GM18951 (cell line): Measurements from ENCODE around the gene CACNA1S.

Experiments used
- POLR2A ChIP-seq: IDR thresholded peaks from 4 replicates; pipeline ENCODE4 v1.6.1; 2011; ENCODE audit warnings: mild to moderate bottlenecking; ENCODE audit not compliant: insufficient read length, insufficient read depth; ENCODE audit errors: extremely low read depth
- in situ Hi-C: fragments of 300-500 bp; cut with MboI; formaldehyde crosslinking; loops from one replicate; pipeline ENCODE4 v1.12.0; 2022; ENCODE audit warnings: low sequenced_read_pairs, mixed read lengths, inconsistent platforms; ENCODE audit not compliant: unreplicated experiment

The CACNA1S gene

GRCh38 chr1:201144701-201145100 is 32.5 kb upstream of the CACNA1S start:
- TF ChIP-seq POLR2A, result no peak
- in situ Hi-C loops, result no loop called here

GRCh38 chr1:201143726-201144635 is 31.8 kb upstream of the CACNA1S start:
- in situ Hi-C loops, result no loop called here
- no peak for TF ChIP-seq POLR2A

GRCh38 chr1:201142849-201143725 is 30.9 kb upstream of the CACNA1S start:
- TF ChIP-seq POLR2A, result no peak
- in situ Hi-C loops, result no loop called here

- TF ChIP-seq POLR2A, result no peak
- in situ Hi-C loops, result no loop called here
These were observed 30.0 kb upstream of the CACNA1S start for GRCh38 chr1:201142011-201142848.

GRCh38 chr1:201141418-201141817 is 29.2 kb upstream of the CACNA1S start:
- TF ChIP-seq POLR2A, result no peak

GRCh38 chr1:201140941-201141260 is 28.7 kb upstream of the CACNA1S start:
- in situ Hi-C loops, result no loop called here
- no peak for TF ChIP-seq POLR2A

More at GRCh38 chr1:201141418-201141817, 29.2 kb upstream of the CACNA1S start:
- in situ Hi-C loops, result no loop called here

- in situ Hi-C loops, result no loop called here
- TF ChIP-seq POLR2A, result no peak
These were observed 28.2 kb upstream of the CACNA1S start for GRCh38 chr1:201140235-201140940.

- in situ Hi-C loops, result no loop called here
- TF ChIP-seq POLR2A, result no peak
These were observed 27.5 kb upstream of the CACNA1S start for GRCh38 chr1:201139756-201140155.

GRCh38 chr1:201139306-201139705 is 27.1 kb upstream of the CACNA1S start:
- TF ChIP-seq POLR2A, result no peak
- in situ Hi-C loops, result no loop called here

- in situ Hi-C loops, result no loop called here
- no peak for TF ChIP-seq POLR2A
These were observed 26.1 kb upstream of the CACNA1S start for GRCh38 chr1:201138311-201138840.

GRCh38 chr1:201137579-201138310 is 25.5 kb upstream of the CACNA1S start:
- no peak for TF ChIP-seq POLR2A
- in situ Hi-C loops, result no loop called here
